Activated naive CD4-positive, alpha-beta T cell treated with Interleukin-2 at 50 U/mL for 16 hours (primary cell): ENCODE data around the gene SLC16A12.

ENCODE experiments used
- DNase-seq: peaks from one replicate; pipeline ENCODE4 v3.0.0-alpha.2; 2020

Gene SLC16A12

GRCh38 chr10:89505640-89506275 is 29.6 kb downstream of the SLC16A12 start:
- no peak for DNase-seq

DNA sequence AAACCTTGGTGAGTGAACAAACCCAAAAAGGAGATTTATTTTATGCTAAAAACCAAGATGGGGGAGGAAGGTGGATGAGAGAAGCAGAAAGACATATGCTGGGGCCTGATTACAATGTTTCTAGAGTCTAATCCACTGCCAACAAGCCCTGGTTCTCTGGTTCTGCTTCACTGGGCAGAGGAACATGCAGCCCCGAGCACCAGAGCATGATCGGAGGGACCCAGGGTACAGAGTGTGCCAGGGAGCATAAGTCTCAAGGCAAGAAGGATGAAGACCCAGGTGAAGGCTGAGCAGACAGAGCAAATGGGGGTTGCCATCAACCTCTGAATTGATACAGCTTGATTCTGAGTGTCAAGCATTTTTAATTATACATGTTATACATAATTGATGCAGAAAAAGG is 30.7 kb downstream of the SLC16A12 start:
- no peak for DNase-seq

DNA sequence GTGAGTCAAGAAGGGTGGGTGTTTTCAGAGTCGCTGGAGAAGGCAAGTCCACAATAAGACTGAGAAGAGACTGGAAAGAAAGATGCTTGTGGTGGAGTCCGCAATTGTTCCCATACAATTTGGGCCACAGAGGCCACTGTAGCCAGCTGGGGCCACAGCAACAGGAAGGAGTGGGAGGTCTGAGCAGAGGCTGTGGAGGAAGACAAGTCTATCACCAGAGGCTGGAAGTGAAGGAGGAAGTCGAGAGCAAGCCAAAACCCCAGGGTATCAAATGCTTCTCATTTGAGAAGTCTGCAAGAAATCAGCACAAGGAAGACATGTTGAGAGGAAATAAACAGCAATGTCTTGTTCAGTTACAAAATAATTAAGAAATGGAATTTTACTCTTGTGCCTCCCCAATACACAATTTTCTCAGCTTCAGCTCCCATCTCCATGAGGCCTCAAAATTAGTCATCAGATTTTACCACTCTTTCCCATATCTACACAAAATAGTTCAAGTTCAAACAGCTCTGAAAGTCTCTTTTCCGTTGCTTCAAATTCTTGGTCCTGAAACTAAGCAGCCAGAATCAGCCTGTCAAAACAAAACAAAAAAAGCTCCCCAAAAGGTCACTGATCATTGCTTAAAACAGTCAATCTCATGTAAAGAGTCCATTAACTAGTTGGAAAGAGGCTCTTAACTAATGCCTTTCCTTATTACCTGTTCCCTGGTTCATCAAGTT is 31.6 kb downstream of the SLC16A12 start:
- DNase-seq: no peak

- no peak for DNase-seq
Observed at GRCh38 chr10:89503151-89503550, 32.2 kb downstream of the SLC16A12 start.

DNA sequence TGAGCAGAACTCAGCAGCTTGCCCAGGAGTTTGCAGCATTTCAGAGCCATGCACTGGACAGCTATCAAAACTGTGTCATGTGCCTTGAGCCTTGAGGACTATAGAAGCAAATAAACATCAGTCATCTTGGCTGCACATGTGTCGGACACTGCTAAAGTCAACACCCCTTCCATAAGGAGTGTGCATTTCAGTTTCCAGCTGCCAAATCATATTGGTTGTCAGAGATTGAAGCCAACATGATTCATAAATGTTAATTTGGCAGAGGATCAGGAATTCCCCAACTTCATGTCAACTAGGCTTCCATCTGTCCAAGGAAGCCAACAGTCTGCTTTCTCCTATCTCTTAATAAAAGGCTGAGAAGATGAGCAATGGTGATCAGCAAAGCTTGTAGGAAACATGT is 32.8 kb downstream of the SLC16A12 start:
- no peak for DNase-seq

DNA sequence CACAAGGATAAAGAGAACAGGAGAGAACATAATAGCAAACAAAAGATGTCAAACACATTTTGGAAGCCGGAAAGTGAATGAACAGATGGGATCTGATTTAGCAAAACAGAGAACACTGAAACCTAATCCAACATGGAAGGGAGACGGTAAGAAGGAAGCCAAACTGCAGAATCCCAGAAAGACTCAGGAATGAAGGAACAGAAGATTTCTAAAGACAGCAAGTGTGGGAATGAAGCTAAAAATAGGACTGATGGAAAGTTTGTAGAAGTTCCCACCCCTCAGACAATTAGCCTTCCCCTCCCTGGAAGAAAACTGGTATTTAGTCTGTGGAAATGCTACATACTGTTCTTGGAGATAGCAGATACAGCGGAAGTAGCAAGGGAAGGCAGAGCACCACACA is 40.8 kb downstream of the SLC16A12 start:
- no peak for DNase-seq

- no peak for DNase-seq
Observed at GRCh38 chr10:89494068-89494467, 41.3 kb downstream of the SLC16A12 start.

GRCh38 chr10:89491932-89492331 is 43.5 kb downstream of the SLC16A12 start:
- no peak for DNase-seq

- DNase-seq: no peak
Observed at GRCh38 chr10:89490596-89491335, 44.6 kb downstream of the SLC16A12 start.

DNA sequence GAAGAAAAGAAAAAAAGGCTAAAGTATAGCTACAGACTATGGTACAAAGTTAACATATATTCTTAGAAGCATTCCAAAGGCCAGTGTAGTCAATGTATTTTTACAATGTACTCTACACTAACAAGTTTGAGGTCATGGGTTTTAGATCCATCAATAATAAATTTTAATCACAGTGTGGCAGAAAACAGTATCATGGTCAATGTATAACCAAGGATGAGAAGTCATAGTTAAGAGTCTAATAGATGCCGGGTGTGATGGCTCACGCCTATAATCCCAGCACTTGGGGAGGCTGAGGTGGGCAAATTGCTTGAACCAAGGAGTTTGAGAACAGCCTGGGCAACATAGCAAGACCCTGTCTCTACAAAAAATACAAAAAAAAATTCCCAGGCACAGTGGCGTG is 53.1 kb downstream of the SLC16A12 start:
- no peak for DNase-seq

- DNase-seq: no peak
Observed at GRCh38 chr10:89481662-89482061, 53.7 kb downstream of the SLC16A12 start.

DNA sequence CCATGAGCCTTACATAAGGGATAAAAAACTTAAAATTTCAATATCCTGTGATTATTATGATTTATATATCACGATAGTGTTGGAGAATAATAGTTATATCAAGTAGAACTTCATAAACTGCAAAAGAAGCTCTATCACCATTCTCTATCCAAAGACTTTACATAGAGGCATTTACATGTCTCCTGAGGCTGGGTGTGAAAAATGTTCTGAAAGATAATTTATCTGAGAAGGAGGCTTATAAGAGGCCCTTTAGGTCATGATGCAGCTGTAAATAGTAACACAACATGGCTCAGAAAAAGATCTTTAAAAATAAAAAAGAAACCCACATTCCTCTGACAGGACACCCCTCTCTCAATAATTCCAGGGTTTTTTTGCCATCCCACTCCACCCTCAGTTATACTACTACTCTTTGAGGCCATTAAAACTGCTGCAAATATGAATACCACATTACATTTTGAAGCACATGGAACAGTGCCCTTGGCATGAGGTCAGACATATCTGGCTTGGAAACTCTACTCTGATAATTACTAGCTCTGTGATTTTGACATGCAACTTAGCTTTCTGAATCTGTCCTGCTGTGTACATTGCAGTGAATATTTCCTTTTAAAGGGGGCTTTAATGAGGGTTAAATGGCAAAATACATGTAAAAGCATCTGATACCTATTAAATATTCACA is 55.5 kb downstream of the SLC16A12 start:
- DNase-seq: no peak

DNA sequence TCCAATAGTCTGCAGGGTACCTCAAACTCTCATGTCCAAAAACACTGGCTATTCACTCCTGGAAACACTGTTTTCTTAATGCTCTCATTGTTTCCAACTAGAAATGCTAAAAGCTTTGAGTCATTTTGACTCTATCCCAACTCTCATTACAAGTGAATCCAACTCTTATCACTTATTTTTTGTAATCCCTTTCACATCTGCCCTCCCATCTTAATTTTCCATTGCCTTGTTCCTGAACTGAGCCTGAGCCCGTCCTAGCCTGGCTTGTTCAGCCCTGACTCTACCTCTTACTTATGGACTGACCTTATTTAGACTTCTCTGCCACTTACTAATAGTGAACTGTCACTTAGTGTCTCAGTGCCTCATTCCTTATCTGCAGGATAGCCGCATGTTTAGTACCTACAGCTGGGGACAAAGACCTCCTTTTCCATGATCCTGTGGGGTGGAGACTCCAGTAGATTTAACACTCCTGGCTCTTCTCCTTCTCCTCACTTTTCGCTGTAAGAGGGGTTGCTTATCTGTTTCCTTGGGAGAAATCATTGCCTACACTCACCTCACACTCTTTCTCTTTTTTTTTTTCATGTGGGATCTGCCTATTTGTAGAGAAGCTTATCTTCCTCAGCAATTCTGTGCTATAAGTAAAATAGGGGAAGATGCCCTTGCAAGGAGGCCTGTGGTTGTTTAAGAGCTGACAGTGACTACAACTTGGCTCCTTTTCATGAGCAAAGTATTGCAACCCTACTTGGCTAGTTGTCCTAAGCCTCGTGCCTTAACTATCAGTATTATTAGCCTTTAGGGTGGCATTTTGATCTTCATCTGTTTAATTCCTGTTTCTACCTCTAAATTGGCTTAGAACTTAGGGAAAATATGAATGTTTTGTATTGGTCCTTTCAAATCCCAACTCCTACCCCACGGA is 56.4 kb downstream of the SLC16A12 start:
- DNase-seq: no peak

DNA sequence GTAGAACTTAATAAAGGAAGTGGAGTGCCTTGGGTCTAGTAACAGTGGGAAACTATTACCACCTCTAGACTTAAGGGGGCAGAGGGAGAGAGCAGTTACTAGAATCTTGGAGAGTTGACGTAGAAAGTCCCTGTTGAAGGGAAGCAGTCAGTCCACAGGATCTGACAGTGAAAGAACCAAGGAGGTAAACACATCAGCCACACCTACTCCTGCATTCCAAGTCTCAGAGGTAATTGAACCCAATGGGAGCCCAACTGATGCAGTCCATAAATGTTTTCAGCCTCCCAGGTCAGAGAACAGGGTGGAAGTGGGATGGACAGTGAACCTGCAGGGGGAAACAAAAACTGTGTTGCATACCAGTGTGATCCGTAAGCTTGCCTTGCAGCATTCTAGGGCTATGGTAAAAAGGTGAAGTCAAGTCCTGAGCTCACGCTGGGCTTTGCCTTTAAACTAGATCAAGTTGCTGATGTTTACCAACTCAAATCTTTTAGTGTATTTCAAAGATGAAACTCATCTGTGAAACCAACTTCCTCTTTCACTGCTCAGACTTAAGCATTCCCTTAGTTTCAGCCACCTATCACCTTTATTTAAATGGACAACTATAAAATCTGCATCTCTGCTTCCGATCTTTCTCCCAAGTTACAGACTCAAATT is 57.2 kb downstream of the SLC16A12 start:
- DNase-seq: no peak

GRCh38 chr10:89476150-89476549 is 59.2 kb downstream of the SLC16A12 start:
- no peak for DNase-seq

DNA sequence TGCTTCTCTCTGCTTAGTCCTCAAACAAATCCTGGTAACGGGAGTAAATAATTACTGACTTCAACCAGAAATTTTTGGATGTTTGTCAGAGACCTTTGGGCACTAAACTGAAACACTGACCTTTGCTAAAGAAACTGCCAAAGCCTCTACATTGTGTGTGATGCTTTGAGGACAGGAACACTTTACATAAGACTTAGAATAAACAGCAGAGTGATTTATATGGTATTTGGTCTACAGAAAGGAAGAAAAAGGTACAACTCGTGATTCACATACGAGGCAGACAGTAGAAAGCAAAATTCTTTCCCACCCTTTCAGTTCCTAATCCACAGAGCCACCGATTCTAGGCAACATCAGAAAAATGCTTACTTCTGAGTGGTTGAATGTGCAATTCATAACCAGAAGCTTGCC is 59.8 kb downstream of the SLC16A12 start:
- DNase-seq: no peak

GRCh38 chr10:89475125-89475524 is 60.3 kb downstream of the SLC16A12 start:
- no peak for DNase-seq

- no peak for DNase-seq
Observed at GRCh38 chr10:89474452-89474851, 60.9 kb downstream of the SLC16A12 start.

- DNase-seq: no peak
Observed at GRCh38 chr10:89471110-89471809, 64.1 kb downstream of the SLC16A12 start.

- DNase-seq: no peak
Observed at GRCh38 chr10:89470628-89471027, 64.8 kb downstream of the SLC16A12 start.

- no peak for DNase-seq
Observed at GRCh38 chr10:89469517-89469916, 65.9 kb downstream of the SLC16A12 start.
